ENCODE data around the gene C16orf92. TPM values are rescaled to one million over a fixed set of nuclear protein-coding genes. Genes with fewer than 3 reads are reported as not detected.

Gene C16orf92
- total and polyA plus RNA-seq, 2 of the 8 experiments (the other 6 are each of a cell fraction or from before 2014, with no cell fraction given): not detected

DNA sequence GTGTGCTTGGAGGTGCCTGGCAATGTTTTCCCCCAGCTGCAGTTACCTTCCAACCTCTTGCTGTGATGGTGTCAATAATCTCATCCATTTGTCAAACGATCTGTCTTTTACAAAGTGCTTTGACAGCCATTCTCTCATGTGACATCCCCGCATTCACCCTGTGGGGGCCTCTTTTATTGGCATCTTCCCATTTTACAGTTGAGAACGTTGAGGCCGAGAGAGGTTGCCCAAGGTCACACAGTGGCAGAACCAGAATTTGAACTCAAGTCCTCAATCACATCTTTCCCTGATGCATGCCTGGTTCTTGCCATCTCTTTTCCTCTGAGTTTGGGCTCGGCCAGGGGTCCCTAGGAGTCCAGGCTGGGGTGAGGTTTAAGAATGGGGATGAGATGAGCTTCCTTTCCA is 47.9 kb upstream of the C16orf92 start:
- H3K27ac ChIP-seq (ENCODE audit: low read depth, low read length): no peak overlapping the region
- no peak overlapping the region for H2AFZ ChIP-seq (ENCODE audit: low read length)
- WGBS, 2 experiments (ENCODE audit: extremely low coverage in 1 of 2, insufficient coverage in 1 of 2, insufficient read length in 1 of 2, insufficient replicate concordance in 2 of 2, low coverage in 1 of 2, low lambda C conversion rate in 2 of 2, missing lambda C conversion rate in 1 of 2): 80% methylated on average over 5 of the region's 5 CpGs; no CpG with 5 or more reads in 1 of the 2 experiments
- H3K4ac ChIP-seq (replicated peaks; ENCODE audit: insufficient read length, low read depth, low read length): no peak overlapping the region
- H4K91ac ChIP-seq (replicated peaks; ENCODE audit: insufficient read length, low read length): no peak overlapping the region
- TF ChIP-seq KDM1A (IDR thresholded peaks at IDR 0.05; ENCODE audit: borderline replicate concordance, low read length) (peak; percentile 52; the same call in 1 of the 2 replicates), SIRT6 (IDR thresholded peaks at IDR 0.05; ENCODE audit: low read length) (no peak)
- H2BK120ac ChIP-seq (replicated peaks; ENCODE audit: low read depth, low read length): no peak overlapping the region
- H3K79me2 ChIP-seq (ENCODE audit: control insufficient read depth in 1 of 2, insufficient read depth in 2 of 2, low read length in 2 of 2): peaks cover 9 to 34% of the 10 kb centered on the region in 2 experiments
- no peak overlapping the region for H4K5ac ChIP-seq (ENCODE audit: insufficient read length, low read depth, low read length)
- no peak overlapping the region for H2AK5ac ChIP-seq (ENCODE audit: low read depth, low read length)
- H3K4me2 ChIP-seq (ENCODE audit: insufficient read depth in 1 of 2, low read depth in 2 of 2, low read length in 2 of 2): peak overlapping the region; percentile 72 to 85
- peaks cover 4 to 20% (median 7%) of the 10 kb centered on the region in 4 experiments for H3K4me1 ChIP-seq (replicated peaks in 1 of 4; ENCODE audit: control insufficient read depth in 3 of 4, insufficient read depth in 4 of 4, low read length in 3 of 4)
- no peak overlapping the region for H3K56ac ChIP-seq (replicated peaks; ENCODE audit: insufficient read length, low read depth, low read length)
- no peak overlapping the region for H2BK15ac ChIP-seq (ENCODE audit: low read length)
- H3K27me3 ChIP-seq (replicated peaks in 1 of 4; ENCODE audit: control insufficient read depth in 3 of 4, extremely low read depth in 1 of 4, insufficient read depth in 3 of 4, low read length in 3 of 4): peaks cover 2 to 10% (median 9%) of the 10 kb centered on the region in 4 experiments
- peaks cover 11% of the 10 kb centered on the region in 2 experiments for H3K9me3 ChIP-seq (ENCODE audit: insufficient read depth in 2 of 2, low read depth in 1 of 2, low read length in 1 of 2)
- H2BK12ac ChIP-seq (ENCODE audit: low read depth, low read length): no peak overlapping the region
- H3K14ac ChIP-seq (ENCODE audit: insufficient read length): no peak overlapping the region
- H3K36me3 ChIP-seq (ENCODE audit: control insufficient read depth in 2 of 4, insufficient read depth in 4 of 4, low read length in 3 of 4): peaks cover 10 to 35% (median 27%) of the 10 kb centered on the region in 4 experiments
- H2BK20ac ChIP-seq (ENCODE audit: low read length): no peak overlapping the region
- FAIRE-seq (no peak), DNase-seq (ENCODE audit: low read depth in 1 of 2, low spot score in 2 of 2) (no peak)
- H3K23me2 ChIP-seq (ENCODE audit: low read depth, low read length): peaks cover 7% of the 10 kb centered on the region; the same call in 1 of the 2 replicates
- H3K18ac ChIP-seq (ENCODE audit: extremely low read depth, low read length): no peak overlapping the region
- no peak overlapping the region for H2BK5ac ChIP-seq (ENCODE audit: low read depth, low read length)
- H3K79me1 ChIP-seq (ENCODE audit: low read depth, low read length): peaks cover 25% of the 10 kb centered on the region
- no peak overlapping the region for H3K23ac ChIP-seq (ENCODE audit: insufficient read length)
- H3K9ac ChIP-seq (replicated peaks in 1 of 4; ENCODE audit: extremely low read depth in 1 of 4, low read depth in 3 of 4, low read length in 3 of 4): peak overlapping the region in 1 of 4 experiments; percentile 8; a peak in 1 of 7 replicates
- H4K20me1 ChIP-seq (replicated peaks in 1 of 2; ENCODE audit: control insufficient read depth in 1 of 2, insufficient read depth in 2 of 2, low read length in 2 of 2): peaks cover 4 to 18% of the 10 kb centered on the region in 2 experiments
- H4K8ac ChIP-seq (ENCODE audit: extremely low read depth, insufficient read depth, low read length): no peak overlapping the region
- H3K4me3 ChIP-seq (ENCODE audit: extremely low read depth in 1 of 4, insufficient read depth in 2 of 4, low read depth in 3 of 4, low read length in 4 of 4): peak overlapping the region; percentile 80 to 90 (median 85); a peak in 7 of 8 replicates
- POLR2A ChIA-PET (ENCODE audit: partially characterized antibody): interaction anchor here (0.8 to 2.7 kb wide), 7 partner anchors 18 to 56 kb away, joined by 3 to 23 read pairs (median 4); partner anchors contain the start of genes HIRIP3, INO80E, KCTD13 and TLCD3B
- CTCF ChIA-PET (ENCODE audit: partially characterized antibody): interaction anchor here (1.0 to 4.4 kb wide), 12 partner anchors 10 to 156 kb away, joined by 3 to 19 read pairs (median 4); partner anchors contain the start of gene TLCD3B

Data from H1 (cell line).